ENCODE results near the gene ATG2B. TPM values are rescaled to one million over a fixed set of nuclear protein-coding genes. Genes with fewer than 3 reads are reported as not detected.

Gene ATG2B
- total RNA-seq, 4 donors from 2014 or later, result 22.2 to 30.3 (median 28.6) TPM

DNA sequence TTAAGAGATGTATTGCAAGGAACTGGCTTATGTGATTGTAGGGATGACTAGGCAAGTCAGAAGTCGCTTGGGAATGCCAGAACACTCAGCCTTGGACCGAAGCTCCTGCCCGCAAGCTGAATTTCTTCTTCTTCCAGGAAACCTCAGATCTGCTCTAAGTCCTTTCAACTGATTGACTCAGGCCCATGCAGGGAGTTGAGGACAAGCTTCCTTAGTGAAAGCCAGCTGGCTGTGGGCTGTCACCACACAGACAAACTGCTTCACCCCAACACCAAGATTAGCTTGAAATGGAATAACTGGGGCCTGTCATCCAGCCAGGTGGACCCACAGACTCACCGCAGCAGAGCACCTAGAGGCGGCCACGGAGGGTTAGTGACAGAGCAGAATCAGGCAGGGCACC, 133.8 kb downstream of the ATG2B start:
- ATAC-seq (no peak), DNase-seq (no peak)
- no peaks in the 10 kb centered on the region for H3K9me3 ChIP-seq
- intact Hi-C loops (cut with DNase I; ENCODE audit: low total_unique reads), result no loop called here
- no peak overlapping the region for H3K4me3 ChIP-seq
- H3K4me1 ChIP-seq, result no peaks in the 10 kb centered on the region
- TF ChIP-seq POLR2A (IDR thresholded peaks at IDR 0.05), result no peak
- TF ChIP-seq, protein P1, sequence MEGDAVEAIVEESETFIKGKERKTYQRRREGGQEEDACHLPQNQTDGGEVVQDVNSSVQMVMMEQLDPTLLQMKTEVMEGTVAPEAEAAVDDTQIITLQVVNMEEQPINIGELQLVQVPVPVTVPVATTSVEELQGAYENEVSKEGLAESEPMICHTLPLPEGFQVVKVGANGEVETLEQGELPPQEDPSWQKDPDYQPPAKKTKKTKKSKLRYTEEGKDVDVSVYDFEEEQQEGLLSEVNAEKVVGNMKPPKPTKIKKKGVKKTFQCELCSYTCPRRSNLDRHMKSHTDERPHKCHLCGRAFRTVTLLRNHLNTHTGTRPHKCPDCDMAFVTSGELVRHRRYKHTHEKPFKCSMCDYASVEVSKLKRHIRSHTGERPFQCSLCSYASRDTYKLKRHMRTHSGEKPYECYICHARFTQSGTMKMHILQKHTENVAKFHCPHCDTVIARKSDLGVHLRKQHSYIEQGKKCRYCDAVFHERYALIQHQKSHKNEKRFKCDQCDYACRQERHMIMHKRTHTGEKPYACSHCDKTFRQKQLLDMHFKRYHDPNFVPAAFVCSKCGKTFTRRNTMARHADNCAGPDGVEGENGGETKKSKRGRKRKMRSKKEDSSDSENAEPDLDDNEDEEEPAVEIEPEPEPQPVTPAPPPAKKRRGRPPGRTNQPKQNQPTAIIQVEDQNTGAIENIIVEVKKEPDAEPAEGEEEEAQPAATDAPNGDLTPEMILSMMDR (IDR thresholded peaks at IDR 0.05 in 4 of 5, conservative IDR thresholded peaks at IDR 0.05 in 1 of 5), result no peak
- H3K36me3 ChIP-seq, result no peaks in the 10 kb centered on the region
- H3K27ac ChIP-seq, result no peak overlapping the region
- H3K27me3 ChIP-seq, result no peaks in the 10 kb centered on the region
- in situ Hi-C loops (cut with MboI; ENCODE audit: low sequenced_read_pairs in 4 of 4), result no loop called here

Other genes with a start within 250 kb of the ATG2B start
- 1 to 10 TPM in 2 of 4 donors, under 1 TPM in 2; 0.10 to 1.3 (median 0.89) TPM for gene BDKRB2, start 158.5 kb downstream of the ATG2B start, total RNA-seq
- gene BDKRB1, start 107.1 kb downstream of the ATG2B start, total RNA-seq, result not detected
- 10 to 100 TPM in 2 of 4 donors, 1 to 10 TPM in 2; 6.7 to 15.1 (median 8.6) TPM for gene GSKIP, start 185 bp upstream of the ATG2B start, total RNA-seq
- gene AK7, start 28.8 kb upstream of the ATG2B start, total RNA-seq, result 1 to 10 TPM in 1 of 4 donors, under 1 TPM in 3; 0.61 to 1.4 (median 0.82) TPM
- 10 to 100 TPM; 41.5 to 66.4 (median 50.7) TPM for gene PAPOLA, start 139.0 kb upstream of the ATG2B start, total RNA-seq

Measured in gastrocnemius medialis (tissue), 4 donors.